Hepatocyte (in vitro differentiated cells): Measurements from ENCODE around the gene LIPE.

Experiments used
- EZH2 ChIP-seq: fragments of 200-600 bp; sonication (generic); IDR thresholded peaks from 2 replicates; pipeline ENCODE4 v1.6.1; 2016; ENCODE audit warnings: antibody characterized with exemption, mild to moderate bottlenecking, borderline replicate concordance
- TF ChIP-seq, protein P1 (sequence below): fragments of 200-600 bp; sonication (generic); IDR thresholded peaks from 2 replicates; pipeline ENCODE4 v1.5.1; 2016; ENCODE audit warnings: antibody characterized with exemption, mild to moderate bottlenecking; ENCODE audit not compliant: poor library complexity

DNA sequence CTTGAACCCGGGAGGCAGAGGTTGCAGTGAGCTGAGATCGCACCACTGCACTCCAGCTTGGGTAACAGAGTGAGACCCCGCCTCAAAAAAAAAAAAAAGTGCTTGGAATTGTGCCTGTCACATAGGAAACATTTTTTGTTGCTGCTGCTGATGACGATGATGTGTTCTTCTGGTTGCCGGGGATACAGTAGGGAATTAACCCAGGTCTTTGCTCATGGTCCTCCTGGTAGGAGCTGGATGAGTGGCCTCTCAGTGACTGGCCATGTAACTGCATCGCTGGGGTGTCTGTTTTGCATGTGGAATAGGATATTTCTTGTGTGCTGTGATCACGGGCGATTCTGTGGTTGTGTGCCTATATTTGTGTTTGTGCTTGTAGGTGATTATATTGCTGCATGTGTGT is 32.4 kb downstream of the LIPE start:
- TF ChIP-seq, protein P1, sequence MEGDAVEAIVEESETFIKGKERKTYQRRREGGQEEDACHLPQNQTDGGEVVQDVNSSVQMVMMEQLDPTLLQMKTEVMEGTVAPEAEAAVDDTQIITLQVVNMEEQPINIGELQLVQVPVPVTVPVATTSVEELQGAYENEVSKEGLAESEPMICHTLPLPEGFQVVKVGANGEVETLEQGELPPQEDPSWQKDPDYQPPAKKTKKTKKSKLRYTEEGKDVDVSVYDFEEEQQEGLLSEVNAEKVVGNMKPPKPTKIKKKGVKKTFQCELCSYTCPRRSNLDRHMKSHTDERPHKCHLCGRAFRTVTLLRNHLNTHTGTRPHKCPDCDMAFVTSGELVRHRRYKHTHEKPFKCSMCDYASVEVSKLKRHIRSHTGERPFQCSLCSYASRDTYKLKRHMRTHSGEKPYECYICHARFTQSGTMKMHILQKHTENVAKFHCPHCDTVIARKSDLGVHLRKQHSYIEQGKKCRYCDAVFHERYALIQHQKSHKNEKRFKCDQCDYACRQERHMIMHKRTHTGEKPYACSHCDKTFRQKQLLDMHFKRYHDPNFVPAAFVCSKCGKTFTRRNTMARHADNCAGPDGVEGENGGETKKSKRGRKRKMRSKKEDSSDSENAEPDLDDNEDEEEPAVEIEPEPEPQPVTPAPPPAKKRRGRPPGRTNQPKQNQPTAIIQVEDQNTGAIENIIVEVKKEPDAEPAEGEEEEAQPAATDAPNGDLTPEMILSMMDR: no peak
- TF ChIP-seq EZH2: no peak
